Stimulated activated CD8-positive, alpha-beta memory T cell treated with anti-CD3 and anti-CD28 coated beads, Interleukin-12 subunit alpha, Interleukin-12 subunit beta, amount 100 ng/mL, for 1 hour (primary cell): Measurements from ENCODE around the gene PARD6A.
"Not testable (repeated sequence)": the region's sequence is repeated elsewhere in the genome, so short reads cannot be mapped to it uniquely, and the experiment has no call there.

Source experiments
- DNase-seq: peaks from one replicate; pipeline ENCODE4 v3.0.0-alpha.2; 2020; ENCODE audit warnings: low read depth

PARD6A gene

GRCh38 chr16:67685388-67686112, 24.8 kb downstream of the PARD6A start:
- no peak for DNase-seq

GRCh38 chr16:67693517-67694285, 32.9 kb downstream of the PARD6A start:
- not testable (repeated sequence) for DNase-seq

GRCh38 chr16:67694611-67695010, 33.9 kb downstream of the PARD6A start:
- DNase-seq: no peak

DNA sequence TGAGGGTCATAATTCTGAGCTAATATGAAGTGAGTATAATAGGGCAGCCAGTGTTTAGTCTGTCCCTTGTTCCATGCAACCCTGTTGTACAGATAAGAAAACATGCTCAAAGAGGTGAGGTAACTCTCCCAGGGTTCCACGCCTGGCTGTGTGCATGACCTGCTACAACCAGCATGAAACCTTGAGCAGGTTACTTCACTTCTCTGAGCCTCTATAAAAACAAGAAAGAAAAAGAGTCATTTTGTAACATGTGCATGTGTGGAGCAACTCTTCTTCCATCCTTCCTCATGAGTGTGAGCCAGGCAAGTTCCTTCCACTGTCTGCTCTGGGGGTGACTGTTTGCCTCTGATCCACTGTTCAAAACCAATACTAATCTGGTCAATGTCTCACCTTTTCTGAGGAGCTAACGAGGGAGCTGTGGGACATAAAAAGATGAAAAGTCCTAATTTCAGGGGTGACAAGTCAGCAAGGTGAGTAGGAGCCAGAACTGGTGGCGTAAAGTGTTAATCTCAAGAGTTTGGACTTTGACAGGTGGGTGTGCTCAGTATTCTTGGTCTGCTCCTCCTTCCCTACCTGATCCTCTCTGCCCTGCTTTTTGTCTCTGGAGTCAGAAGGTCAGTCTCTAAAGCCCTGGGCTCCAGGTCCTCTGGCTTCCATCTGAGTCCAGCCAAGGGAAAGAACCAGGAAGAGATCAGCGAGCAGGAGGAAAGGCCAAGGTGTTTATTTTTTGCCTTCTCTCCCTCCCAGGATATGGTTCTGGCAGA, 36.8 kb downstream of the PARD6A start:
- DNase-seq: no peak

- no peak for DNase-seq
These were observed 38.5 kb downstream of the PARD6A start for GRCh38 chr16:67699265-67699664.

DNA sequence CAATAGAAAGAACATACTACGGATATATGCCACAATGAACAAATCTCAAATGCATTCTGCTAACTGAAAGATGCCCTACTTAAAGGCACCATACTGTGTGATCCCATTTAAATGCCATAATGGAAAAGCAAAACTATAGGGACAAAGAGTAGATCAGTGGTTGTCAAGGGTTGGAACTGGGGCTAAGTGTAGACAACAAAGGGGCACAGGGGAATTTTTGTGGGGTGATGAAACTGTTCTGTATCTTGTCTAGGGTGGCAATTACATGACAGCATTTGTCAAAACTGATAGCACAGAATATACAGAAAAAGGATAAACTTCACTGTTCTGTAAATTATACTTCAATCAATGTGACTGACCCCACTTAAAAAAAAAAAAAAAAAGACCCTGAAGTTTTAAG, 40.7 kb downstream of the PARD6A start:
- DNase-seq: no peak

GRCh38 chr16:67702130-67702529, 41.4 kb downstream of the PARD6A start:
- DNase-seq: no peak

GRCh38 chr16:67703626-67704025, 42.9 kb downstream of the PARD6A start:
- no peak for DNase-seq

DNA sequence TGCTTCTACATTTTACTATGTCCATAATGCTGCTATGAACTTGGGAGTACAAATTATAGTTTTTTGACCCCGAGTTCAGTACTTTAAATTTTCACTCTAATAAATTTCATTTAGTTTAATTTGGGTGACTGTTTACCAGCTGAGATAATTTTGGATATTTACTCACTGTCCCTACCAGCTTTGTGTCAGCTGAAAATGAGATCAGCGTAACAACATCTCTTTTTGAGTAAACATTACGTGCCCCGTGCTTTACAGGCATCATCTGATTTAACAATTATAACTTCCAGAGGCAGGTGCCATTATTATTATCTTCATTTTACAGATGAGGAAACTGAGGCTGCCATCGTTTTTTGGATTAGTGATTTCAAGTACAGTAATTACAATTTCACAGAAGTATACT, 43.4 kb downstream of the PARD6A start:
- DNase-seq: no peak

DNA sequence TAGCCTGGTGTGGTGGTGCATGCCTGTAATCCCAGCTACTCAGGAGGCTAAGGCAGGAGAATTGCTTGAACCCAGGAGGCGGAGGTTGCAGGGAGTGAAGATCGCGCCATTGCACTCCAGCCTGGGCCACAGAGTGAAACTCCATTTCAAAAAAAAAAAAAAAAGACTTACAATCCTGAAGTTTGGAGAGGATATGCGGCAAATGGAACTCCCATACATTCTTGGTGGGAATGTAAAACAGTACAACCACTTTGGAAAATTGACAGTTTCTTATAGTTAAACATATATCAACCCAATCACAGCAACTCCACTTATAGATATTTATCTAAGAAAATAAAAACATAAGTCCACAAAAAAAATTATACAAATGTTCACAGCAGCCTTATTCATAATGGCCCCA, 46.5 kb downstream of the PARD6A start:
- DNase-seq: no peak

DNA sequence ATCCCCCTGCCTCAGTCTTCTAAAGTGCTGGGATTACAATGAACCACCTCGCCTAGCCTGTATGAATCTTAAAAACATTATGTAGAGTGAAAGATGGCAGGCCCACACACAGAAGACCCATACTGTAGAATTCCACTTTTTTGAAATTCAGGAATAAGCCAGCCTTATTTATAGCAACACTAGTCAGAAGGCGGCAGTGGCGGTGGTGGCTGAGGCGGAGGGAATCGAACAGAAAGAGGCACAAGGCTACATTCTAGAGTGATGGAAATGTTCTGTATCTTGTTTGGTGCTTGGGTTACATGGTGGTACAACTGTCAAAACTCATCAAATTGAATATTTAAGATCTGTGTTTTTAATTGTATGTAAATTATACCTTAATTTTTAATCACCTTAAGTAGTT, 47.0 kb downstream of the PARD6A start:
- DNase-seq: no peak

GRCh38 chr16:67708368-67708771, 47.6 kb downstream of the PARD6A start:
- DNase-seq: no peak

- DNase-seq: no peak
These were observed 48.3 kb downstream of the PARD6A start for GRCh38 chr16:67709050-67709449.

GRCh38 chr16:67710607-67711006, 49.8 kb downstream of the PARD6A start:
- DNase-seq: no peak
